ENCODE results near the gene TPI1. TPM values are rescaled to one million over a fixed set of nuclear protein-coding genes. Genes with fewer than 3 reads are reported as not detected.

TPI1 gene
- polyA plus RNA-seq (ENCODE audit: low read depth in 6 of 6), result 100 to 1,000 TPM; 294 to 712 (median 357) TPM

DNA sequence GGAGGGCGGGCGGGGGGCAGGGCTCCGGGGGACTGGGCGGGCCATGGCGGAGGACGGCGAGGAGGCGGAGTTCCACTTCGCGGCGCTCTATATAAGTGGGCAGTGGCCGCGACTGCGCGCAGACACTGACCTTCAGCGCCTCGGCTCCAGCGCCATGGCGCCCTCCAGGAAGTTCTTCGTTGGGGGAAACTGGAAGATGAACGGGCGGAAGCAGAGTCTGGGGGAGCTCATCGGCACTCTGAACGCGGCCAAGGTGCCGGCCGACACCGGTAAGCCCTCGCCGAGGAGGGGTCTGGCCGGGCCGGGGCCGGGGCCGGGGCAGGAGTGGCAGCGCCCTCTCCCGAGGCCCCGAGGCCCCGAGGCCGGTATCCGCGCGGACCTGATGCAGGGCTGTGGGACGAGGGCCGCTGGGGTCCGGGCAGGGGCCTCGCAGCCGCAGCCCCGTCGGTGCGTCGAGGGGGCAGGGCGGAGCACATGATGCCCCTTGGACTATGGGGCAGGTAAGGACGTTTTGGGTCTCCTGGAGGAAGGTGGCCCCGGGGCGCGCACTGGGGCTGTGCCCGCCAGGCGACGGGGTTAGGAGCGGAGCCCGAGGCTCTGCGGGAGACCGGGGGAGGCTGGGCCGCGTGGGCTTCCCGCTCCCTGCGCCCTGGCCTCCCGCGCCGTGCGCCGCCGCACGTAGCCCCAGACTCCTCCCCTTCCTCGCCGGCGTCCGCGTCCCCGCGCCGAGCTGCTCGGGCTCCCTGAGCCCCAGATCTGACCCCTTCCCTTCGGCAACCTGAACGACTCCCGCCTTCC is at the start of gene TPI1:
Gene TPI1, plus strand, starts transcription at position 119 of the 798 bp plus-strand sequence. Its CDS starts 36 bp downstream, at position 155.
- no peaks in the 10 kb centered on the region for H3K27me3 Mint-ChIP-seq
- peaks cover 7 to 17% of the 10 kb centered on the region in 2 donors for H3K36me3 Mint-ChIP-seq
- H3K4me3 Mint-ChIP-seq, result peak within 1 kb of the TSS; percentile 81 to 98 (median 92)
- no peaks in the 10 kb centered on the region for H3K9me3 Mint-ChIP-seq
- ATAC-seq (ENCODE audit: low read depth in 2 of 2) (peak; percentile 72 to 73), DNase-seq (peak; percentile 61)
- H3K4me1 Mint-ChIP-seq, result peaks cover 35 to 53% (median 41%) of the 10 kb centered on the region in 3 donors
- H3K27ac Mint-ChIP-seq, result peak within 1 kb of the TSS; percentile 60 to 94 (median 81)

DNA sequence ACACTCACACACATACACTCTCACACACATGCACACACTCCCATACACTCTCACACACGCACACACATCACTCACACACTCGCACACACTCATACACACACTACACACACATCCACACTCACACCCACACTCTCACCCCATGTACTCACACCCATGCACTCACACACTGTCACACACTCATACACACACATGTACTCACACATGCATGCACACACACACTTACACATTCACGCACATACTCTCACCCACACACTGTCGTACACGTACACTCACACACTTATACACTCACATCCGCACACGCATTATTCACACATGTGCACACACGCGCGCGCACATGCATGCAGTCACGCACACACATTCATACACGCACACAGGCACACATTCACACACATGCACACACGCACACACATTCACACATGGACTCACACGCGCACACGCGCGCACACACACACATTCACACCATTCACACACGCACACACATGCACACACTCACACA is 49.6 kb upstream of the TPI1 start:
- Mint-ChIP-seq H3K4me1 (peaks cover 12 to 18% (median 17%) of the 10 kb centered on the region in 3 donors), H3K36me3 (no peaks in the 10 kb centered on the region), H3K27me3 (peaks cover 27 to 60% (median 58%) of the 10 kb centered on the region in 3 donors), H3K9me3 (no peaks in the 10 kb centered on the region), H3K4me3 (no peak overlapping the region), H3K27ac (peak overlapping the region in 2 of 6 donors; percentile 28 to 54)
- no peak for DNase-seq
- ATAC-seq (ENCODE audit: low read depth in 2 of 2), result no peak

GRCh38 chr12:6818222-6818621 is 49.1 kb upstream of the TPI1 start:
- no peak for DNase-seq
- Mint-ChIP-seq H3K9me3 (no peaks in the 10 kb centered on the region), H3K4me3 (no peak overlapping the region), H3K36me3 (no peaks in the 10 kb centered on the region), H3K27ac (no peak overlapping the region), H3K4me1 (peaks cover 12 to 17% (median 17%) of the 10 kb centered on the region in 3 donors), H3K27me3 (peaks cover 31 to 66% (median 63%) of the 10 kb centered on the region in 3 donors)
- ATAC-seq (ENCODE audit: low read depth in 2 of 2), result no peak

DNA sequence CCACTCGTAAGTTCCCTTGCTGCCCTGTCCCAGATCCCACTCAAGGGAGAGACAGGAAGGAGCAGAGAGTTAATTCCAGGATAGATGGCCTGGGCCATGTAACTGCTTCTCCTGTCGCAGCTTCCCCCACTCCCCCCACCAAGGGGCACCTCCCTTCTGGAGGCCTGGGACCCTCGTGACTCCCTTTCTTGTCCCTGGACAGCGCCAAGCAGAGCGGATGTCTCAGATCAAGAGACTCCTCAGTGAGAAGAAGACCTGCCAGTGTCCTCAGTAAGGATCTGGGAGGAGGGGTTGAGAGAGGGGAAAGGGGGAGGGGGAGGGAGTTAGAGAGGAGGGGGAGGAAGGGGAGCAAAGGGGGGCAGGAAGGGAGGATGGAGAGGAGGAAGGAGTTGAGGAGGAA is 48.7 kb upstream of the TPI1 start:
- H3K9me3 Mint-ChIP-seq, result no peaks in the 10 kb centered on the region
- peaks cover 12 to 17% (median 17%) of the 10 kb centered on the region in 3 donors for H3K4me1 Mint-ChIP-seq
- no peaks in the 10 kb centered on the region for H3K36me3 Mint-ChIP-seq
- H3K27ac Mint-ChIP-seq, result no peak overlapping the region
- H3K27me3 Mint-ChIP-seq, result peaks cover 32 to 70% (median 67%) of the 10 kb centered on the region in 3 donors
- DNase-seq (no peak), ATAC-seq (ENCODE audit: low read depth in 2 of 2) (no peak)
- H3K4me3 Mint-ChIP-seq, result no peak overlapping the region

GRCh38 chr12:6819106-6820030 is 48.0 kb upstream of the TPI1 start:
- DNase-seq (no peak), ATAC-seq (ENCODE audit: low read depth in 2 of 2) (no peak)
- Mint-ChIP-seq H3K36me3 (no peaks in the 10 kb centered on the region), H3K4me1 (peaks cover 12 to 17% (median 17%) of the 10 kb centered on the region in 3 donors), H3K9me3 (no peaks in the 10 kb centered on the region), H3K4me3 (no peak overlapping the region), H3K27ac (peak overlapping the region in 1 of 6 donors; percentile 94), H3K27me3 (peaks cover 38 to 72% (median 68%) of the 10 kb centered on the region in 3 donors)

GRCh38 chr12:6820166-6820565 is 47.2 kb upstream of the TPI1 start:
- no peak overlapping the region for H3K4me3 Mint-ChIP-seq
- H3K36me3 Mint-ChIP-seq, result peaks cover 0 to 4% of the 10 kb centered on the region in 2 donors
- no peaks in the 10 kb centered on the region for H3K9me3 Mint-ChIP-seq
- H3K27ac Mint-ChIP-seq, result no peak overlapping the region
- DNase-seq (no peak), ATAC-seq (ENCODE audit: low read depth in 2 of 2) (no peak)
- H3K27me3 Mint-ChIP-seq, result peaks cover 45 to 74% (median 72%) of the 10 kb centered on the region in 3 donors
- H3K4me1 Mint-ChIP-seq, result peaks cover 17 to 18% (median 17%) of the 10 kb centered on the region in 3 donors

DNA sequence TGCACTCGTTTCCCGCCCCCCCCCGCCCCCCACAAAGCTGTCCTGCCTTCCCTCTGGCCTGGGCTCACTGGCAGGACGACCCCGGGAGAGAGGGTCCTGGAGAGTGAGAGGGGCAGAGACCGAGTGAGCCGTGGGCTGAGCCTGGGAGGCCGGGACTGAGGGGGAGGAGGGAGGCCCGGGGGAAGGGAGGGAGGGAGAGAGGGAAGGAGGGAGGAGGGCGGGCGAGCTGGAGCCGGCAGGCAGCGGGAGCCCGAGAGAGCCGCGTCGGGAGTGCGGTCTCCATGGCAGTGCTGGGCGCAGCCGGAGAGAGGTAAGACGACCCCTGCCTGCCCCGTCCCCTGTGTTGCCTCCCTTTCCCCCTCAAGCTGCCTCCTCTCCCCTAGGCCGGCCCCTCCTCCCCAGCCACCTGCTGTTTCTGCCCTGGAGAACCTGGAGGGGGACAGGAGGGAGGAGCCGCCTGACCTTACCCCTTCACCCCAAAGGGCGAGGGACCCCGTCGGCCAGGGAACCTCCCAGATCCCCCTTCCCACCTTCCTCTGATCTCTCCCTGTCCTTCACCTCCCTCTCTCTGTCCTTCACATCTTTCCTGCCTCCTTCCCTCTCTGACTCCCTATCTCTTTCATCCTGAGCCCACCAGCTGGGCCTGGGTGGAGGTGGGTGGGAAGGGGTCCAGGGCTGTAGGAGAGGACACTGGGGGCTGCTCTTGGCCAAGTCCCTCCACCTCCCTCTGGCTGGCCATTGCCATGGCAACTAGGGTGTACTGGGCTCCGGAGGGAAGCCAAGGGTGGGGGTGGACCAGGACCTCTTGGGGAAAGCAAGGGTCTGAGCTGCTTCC is 45.5 kb upstream of the TPI1 start, which contains the start of gene GPR162:
Gene GPR162, plus strand, starts transcription at position 231 of the 835 bp plus-strand sequence. CDS start 2,078 bp downstream, outside the sequence.
- DNase-seq, result no peak
- Mint-ChIP-seq H3K4me1 (peaks cover 19 to 28% (median 24%) of the 10 kb centered on the region in 3 donors), H3K4me3 (peak within 1 kb of the TSS in 7 of 8 donors; percentile 29 to 73 (median 53)), H3K27ac (peak within 1 kb of the TSS in 3 of 6 donors; percentile 56 to 84 (median 81)), H3K9me3 (no peaks in the 10 kb centered on the region), H3K36me3 (peaks cover 0 to 9% of the 10 kb centered on the region in 2 donors), H3K27me3 (peaks cover 53 to 89% (median 84%) of the 10 kb centered on the region in 3 donors)
- no peak for ATAC-seq (ENCODE audit: low read depth in 2 of 2)

DNA sequence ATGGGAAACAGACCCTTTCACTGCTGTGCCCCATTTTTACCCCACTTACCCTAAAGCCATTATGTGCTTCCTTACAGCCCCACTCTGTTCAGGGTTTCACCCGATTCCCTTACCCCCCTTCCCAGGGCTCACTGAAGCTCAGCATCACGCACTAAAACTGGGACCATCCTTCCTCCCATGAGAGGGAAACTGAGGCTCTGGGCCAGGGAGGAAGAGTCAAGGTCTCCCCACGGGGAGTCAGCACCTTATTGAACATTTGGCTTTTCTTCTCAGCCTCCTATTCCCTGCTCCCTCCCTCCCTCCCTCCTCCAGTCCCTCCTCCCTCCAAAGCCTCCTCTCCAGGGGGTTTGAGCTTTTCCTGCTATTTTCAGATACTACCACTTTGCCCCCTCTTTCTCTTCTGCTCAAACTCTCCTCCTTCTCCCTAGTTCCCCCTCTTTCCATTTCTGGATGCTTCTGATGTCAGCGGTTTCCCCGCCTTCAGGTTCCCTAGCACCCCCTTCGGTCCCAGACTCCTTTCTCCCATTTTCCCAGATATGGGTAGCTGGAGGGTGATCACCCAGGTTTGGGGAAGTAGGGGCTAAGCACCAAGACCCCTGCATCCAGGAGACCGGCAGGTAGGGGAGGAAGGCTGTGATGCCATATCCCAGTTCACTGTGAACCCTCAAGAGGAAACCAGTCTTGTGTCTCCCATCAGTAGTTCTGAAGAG is 44.8 kb upstream of the TPI1 start:
- DNase-seq, result no peak
- H3K4me3 Mint-ChIP-seq, result peak overlapping the region in 4 of 8 donors; percentile 14 to 48 (median 24)

DNA sequence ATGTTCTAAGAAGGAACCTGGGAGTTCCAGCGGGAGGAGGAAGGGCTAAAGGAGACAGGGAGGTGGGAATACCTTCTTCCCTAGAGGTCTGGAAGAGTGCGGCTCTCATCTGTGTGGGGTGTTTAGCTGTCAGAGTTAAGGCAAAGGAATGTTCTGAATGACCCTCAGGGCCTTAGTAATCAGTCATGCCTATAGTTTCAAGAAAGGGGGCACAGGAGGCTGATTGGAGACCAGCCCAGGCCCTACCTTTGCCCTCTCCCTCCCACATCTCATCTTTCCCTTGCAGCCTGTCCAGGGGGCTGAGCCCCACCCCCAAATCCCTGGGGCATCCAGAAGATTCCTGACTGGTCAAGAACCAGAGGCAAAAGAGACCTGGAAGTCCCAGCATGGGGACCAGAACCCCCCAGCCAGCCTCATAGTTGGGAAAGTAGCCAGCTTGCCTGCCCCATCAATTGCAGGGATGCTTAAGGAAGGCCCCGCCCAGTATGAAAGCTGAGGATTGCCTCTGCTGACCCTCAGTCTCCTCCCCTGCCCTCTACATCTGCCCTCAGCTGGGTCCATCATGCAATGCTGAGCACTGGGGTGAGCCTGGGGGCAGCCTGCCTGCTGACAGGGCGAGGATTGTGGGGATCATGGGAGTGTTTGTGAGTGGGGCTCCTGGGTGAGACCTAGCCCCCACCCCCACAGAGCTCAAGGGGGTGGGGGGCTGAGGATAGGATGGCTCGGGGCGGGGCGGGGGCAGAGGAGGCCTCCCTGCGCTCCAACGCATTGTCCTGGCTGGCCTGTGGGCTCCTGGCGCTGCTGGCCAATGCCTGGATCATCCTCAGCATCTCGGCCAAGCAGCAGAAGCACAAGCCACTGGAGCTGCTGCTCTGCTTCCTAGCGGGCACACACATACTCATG is 43.9 kb upstream of the TPI1 start:
- Mint-ChIP-seq H3K36me3 (peaks cover 0 to 21% of the 10 kb centered on the region in 2 donors), H3K9me3 (no peaks in the 10 kb centered on the region), H3K4me1 (peaks cover 29 to 41% (median 31%) of the 10 kb centered on the region in 3 donors), H3K4me3 (peak overlapping the region in 1 of 8 donors; percentile 14), H3K27ac (peak overlapping the region in 2 of 6 donors; percentile 70 to 78), H3K27me3 (peaks cover 66 to 93% (median 92%) of the 10 kb centered on the region in 3 donors)
- no peak for DNase-seq
- ATAC-seq (ENCODE audit: low read depth in 2 of 2), result no peak

More for the DNA sequence above, 44.8 kb upstream of the TPI1 start:
- Mint-ChIP-seq H3K27me3 (peaks cover 61 to 93% (median 89%) of the 10 kb centered on the region in 3 donors), H3K9me3 (no peaks in the 10 kb centered on the region), H3K36me3 (peaks cover 0 to 15% of the 10 kb centered on the region in 2 donors), H3K27ac (peak overlapping the region in 3 of 6 donors; percentile 11 to 78 (median 70)), H3K4me1 (peaks cover 25 to 36% (median 29%) of the 10 kb centered on the region in 3 donors)
- ATAC-seq (ENCODE audit: low read depth in 2 of 2), result no peak

GRCh38 chr12:6824085-6824775 is 43.1 kb upstream of the TPI1 start:
- no peak for DNase-seq
- ATAC-seq (ENCODE audit: low read depth in 2 of 2), result no peak
- no peaks in the 10 kb centered on the region for H3K9me3 Mint-ChIP-seq
- H3K36me3 Mint-ChIP-seq, result peaks cover 0 to 21% of the 10 kb centered on the region in 2 donors
- H3K4me1 Mint-ChIP-seq, result peaks cover 33 to 46% (median 36%) of the 10 kb centered on the region in 3 donors
- peaks cover 70 to 97% (median 95%) of the 10 kb centered on the region in 3 donors for H3K27me3 Mint-ChIP-seq
- H3K4me3 Mint-ChIP-seq, result peak overlapping the region in 2 of 8 donors; percentile 47 to 68
- no peak overlapping the region for H3K27ac Mint-ChIP-seq

Data from naive B cell (primary cell).